ENCODE measurements around the gene PCDHA5. TPM values are rescaled to one million over a fixed set of nuclear protein-coding genes. Genes with fewer than 3 reads are reported as not detected.
"Not testable (repeated sequence)": the region's sequence is repeated elsewhere in the genome, so short reads cannot be mapped to it uniquely, and the experiment has no call there.

PCDHA5 gene
- under 1 TPM in 3 of 4 donors, not detected in 1; 0.31 to 0.47 (median 0.46) TPM for total RNA-seq

DNA sequence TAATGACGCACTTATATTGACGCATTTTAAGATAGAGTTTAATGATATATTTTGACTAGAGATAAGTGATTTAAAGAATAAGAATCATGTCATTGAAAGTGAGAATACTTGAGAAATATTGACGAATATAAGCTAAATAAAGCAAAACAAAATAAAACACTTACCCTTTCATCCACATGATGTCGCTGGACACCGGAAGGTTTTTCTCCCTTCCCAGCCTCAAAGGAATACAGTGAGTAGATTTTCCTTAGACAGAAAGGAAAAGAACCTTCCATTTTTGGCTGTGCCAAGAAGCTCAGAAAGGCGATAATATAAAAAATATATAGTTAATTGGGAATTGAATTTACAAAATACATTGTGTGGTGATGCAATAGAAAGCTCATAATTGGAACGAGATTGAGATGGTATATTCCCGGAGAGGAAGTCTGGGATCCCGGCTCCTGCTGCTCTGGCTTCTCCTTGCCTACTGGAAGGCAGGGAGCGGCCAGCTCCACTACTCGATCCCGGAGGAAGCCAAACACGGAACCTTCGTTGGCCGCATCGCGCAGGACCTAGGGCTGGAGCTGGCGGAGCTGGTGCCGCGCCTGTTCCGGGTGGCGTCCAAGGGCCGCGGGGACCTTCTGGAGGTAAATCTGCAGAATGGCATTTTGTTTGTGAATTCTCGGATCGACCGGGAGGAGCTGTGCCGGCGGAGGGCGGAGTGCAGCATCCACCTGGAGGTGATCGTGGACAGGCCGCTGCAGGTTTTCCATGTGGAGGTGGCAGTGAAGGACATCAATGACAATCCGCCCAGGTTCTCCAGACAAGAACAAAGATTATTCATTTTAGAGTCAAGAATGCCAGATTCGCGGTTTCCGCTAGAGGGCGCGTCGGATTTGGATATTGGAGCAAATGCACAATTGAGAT is at the start of gene PCDHA5:
TSS of gene PCDHA5 (plus strand) at position 239 of the 906 bp plus-strand sequence.
- ATAC-seq (ENCODE audit: low FRiP score) (no peak), DNase-seq (ENCODE audit: low spot score) (no peak)
- TF ChIP-seq, protein P1, sequence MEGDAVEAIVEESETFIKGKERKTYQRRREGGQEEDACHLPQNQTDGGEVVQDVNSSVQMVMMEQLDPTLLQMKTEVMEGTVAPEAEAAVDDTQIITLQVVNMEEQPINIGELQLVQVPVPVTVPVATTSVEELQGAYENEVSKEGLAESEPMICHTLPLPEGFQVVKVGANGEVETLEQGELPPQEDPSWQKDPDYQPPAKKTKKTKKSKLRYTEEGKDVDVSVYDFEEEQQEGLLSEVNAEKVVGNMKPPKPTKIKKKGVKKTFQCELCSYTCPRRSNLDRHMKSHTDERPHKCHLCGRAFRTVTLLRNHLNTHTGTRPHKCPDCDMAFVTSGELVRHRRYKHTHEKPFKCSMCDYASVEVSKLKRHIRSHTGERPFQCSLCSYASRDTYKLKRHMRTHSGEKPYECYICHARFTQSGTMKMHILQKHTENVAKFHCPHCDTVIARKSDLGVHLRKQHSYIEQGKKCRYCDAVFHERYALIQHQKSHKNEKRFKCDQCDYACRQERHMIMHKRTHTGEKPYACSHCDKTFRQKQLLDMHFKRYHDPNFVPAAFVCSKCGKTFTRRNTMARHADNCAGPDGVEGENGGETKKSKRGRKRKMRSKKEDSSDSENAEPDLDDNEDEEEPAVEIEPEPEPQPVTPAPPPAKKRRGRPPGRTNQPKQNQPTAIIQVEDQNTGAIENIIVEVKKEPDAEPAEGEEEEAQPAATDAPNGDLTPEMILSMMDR (IDR thresholded peaks at IDR 0.05): no peak

DNA sequence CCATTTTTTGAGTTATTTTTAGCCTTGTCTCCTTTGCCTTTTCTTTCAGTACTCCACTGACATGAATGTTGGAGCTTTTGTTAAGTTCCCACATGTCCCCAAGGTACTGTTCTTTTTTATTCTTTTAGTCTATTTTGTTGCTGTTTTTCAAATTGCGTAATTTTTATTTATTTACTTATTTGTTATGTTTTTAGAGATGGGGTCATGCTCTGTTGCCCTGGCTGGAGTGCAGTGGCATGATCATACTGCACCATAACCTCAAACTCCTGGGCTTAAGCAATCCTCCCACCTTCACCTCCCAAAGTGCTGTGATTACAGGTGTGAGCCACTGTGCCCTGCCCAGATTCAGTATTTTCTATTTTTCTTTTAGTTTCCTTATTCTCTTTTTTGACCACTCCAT is 40.9 kb upstream of the PCDHA5 start:
- no peak for ATAC-seq (ENCODE audit: low FRiP score)
- TF ChIP-seq, protein P1 (IDR thresholded peaks at IDR 0.05): no peak

DNA sequence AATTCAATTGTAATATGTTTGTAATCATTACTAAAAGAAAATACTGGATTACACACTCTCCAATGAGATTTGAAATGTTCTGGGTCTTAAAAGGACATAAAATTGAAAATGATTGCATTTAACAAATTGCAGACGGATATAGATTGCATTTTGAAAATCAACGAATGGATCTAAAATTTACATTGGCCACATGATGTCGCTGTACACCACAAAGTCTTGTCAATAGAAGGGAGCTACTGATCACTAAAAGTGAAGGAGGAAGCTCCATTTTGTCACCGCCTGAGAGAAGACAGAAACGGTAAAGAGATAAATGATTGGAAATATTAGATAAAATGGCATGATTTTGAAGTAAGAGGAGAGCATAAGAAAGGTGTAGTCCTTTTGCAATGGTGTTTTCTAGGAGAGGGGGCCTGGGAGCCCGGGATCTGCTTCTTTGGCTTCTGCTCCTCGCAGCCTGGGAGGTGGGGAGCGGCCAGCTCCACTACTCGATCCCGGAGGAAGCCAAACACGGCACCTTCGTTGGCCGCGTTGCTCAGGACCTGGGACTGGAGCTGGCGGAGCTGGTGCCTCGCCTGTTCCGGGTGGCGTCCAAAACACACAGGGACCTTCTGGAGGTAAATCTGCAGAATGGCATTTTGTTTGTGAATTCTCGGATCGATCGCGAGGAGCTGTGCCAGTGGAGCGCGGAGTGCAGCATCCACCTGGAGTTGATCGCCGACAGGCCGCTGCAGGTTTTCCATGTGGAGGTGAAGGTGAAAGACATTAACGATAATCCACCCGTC is 35.3 kb upstream of the PCDHA5 start, which contains the start of gene PCDHA1:
TSS of gene PCDHA1 (plus strand) at position 236 of the 782 bp plus-strand sequence.
- no peak for ATAC-seq (ENCODE audit: low FRiP score)
- DNase-seq (ENCODE audit: low spot score): no peak
- TF ChIP-seq, protein P1 (IDR thresholded peaks at IDR 0.05): no peak

More for the DNA sequence above, 40.9 kb upstream of the PCDHA5 start:
- DNase-seq (ENCODE audit: low spot score): no peak

DNA sequence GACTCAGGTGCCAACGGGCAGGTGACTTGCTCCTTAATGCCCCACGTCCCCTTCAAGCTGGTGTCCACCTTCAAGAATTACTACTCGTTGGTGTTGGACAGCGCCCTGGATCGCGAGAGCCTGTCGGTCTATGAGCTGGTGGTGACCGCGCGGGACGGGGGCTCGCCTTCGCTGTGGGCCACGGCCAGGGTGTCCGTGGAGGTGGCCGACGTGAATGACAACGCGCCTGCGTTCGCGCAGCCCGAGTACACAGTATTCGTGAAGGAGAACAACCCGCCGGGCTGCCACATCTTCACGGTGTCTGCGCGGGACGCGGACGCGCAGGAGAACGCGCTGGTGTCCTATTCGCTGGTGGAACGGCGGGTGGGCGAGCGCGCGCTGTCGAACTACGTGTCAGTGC is 34.0 kb upstream of the PCDHA5 start:
- not testable (repeated sequence) for DNase-seq (ENCODE audit: low spot score)

DNA sequence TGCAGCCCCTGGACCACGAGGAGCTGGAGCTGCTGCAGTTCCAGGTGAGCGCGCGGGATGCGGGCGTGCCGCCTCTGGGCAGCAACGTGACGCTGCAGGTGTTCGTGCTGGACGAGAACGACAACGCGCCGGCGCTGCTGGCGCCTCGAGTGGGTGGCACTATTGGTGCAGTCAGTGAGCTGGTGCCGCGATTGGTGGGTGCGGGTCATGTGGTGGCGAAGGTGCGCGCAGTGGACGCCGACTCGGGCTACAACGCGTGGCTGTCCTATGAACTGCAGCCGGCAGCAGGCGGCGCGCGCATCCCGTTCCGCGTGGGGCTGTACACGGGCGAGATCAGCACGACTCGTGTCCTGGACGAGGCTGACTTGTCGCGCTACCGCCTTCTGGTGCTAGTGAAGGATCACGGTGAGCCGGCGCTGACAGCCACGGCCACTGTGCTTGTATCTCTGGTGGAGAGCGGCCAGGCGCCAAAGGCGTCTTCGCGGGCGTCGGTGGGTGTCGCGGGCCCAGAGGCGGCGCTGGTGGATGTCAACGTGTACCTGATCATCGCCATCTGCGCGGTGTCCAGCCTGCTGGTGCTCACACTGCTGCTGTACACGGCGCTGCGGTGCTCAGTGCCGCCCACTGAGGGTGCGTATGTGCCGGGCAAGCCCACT is 33.4 kb upstream of the PCDHA5 start:
- not testable (repeated sequence) for ATAC-seq (ENCODE audit: low FRiP score); DNase-seq (ENCODE audit: low spot score)

More for the DNA sequence above, 34.0 kb upstream of the PCDHA5 start:
- not testable (repeated sequence) for ATAC-seq (ENCODE audit: low FRiP score)

DNA sequence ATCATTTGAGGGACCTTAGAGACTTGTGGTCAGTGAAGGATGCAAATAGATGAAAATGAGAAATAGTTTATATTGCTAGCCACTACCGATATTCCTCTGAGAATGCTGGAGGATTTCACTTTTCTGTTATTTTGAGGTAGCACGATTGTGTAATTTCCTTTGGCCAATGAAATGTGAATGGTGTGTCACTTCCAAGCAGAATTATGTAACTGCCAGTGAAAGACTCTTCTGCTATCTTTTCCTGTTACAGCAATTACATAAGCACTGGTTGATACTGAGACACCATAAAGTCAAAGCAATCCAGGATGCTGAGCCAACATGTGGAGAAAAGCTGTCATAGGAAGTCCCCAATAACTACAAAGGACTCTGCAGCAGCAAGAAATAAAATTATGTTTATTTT is 30.3 kb upstream of the PCDHA5 start:
- no peak for ATAC-seq (ENCODE audit: low FRiP score)
- TF ChIP-seq, protein P1 (IDR thresholded peaks at IDR 0.05): no peak
- DNase-seq (ENCODE audit: low spot score): no peak

DNA sequence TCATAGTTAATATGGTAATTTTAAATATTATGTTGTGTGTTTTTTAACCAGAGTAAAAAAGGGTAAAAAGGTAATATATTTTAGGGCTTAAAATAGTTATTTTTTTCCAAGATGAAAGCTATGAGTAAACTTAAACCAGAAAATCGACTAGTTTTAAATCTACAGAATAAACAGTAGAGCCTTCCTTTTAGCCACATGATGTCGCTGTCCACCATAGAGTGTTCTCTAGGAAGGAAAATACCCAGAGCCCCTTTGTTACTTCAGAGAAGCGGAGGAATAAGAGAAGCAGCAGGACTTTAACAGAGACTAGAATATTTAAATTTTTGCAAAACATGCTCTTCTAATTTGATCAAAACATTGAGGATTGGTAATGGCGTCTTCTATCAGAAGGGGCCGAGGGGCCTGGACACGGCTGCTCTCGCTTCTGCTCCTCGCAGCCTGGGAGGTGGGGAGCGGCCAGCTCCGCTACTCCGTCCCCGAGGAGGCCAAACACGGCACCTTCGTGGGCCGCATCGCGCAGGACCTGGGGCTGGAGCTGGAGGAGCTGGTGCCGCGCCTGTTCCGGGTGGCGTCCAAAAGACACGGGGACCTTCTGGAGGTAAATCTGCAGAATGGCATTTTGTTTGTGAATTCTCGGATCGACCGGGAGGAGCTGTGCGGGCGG is 26.7 kb upstream of the PCDHA5 start, which contains the start of gene PCDHA2:
TSS of gene PCDHA2 (plus strand) at position 258 of the 664 bp plus-strand sequence.
- ATAC-seq (ENCODE audit: low FRiP score): no peak
- no peak for DNase-seq (ENCODE audit: low spot score)
- TF ChIP-seq, protein P1 (IDR thresholded peaks at IDR 0.05): no peak
